ENCODE measurements around the gene SLC36A4.

- TF ChIP-seq, protein P1, sequence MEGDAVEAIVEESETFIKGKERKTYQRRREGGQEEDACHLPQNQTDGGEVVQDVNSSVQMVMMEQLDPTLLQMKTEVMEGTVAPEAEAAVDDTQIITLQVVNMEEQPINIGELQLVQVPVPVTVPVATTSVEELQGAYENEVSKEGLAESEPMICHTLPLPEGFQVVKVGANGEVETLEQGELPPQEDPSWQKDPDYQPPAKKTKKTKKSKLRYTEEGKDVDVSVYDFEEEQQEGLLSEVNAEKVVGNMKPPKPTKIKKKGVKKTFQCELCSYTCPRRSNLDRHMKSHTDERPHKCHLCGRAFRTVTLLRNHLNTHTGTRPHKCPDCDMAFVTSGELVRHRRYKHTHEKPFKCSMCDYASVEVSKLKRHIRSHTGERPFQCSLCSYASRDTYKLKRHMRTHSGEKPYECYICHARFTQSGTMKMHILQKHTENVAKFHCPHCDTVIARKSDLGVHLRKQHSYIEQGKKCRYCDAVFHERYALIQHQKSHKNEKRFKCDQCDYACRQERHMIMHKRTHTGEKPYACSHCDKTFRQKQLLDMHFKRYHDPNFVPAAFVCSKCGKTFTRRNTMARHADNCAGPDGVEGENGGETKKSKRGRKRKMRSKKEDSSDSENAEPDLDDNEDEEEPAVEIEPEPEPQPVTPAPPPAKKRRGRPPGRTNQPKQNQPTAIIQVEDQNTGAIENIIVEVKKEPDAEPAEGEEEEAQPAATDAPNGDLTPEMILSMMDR (IDR thresholded peaks at IDR 0.05): no peak
- TF ChIP-seq POLR2A (IDR thresholded peaks at IDR 0.05): no peak
These were observed 21.6 kb upstream of the SLC36A4 start for GRCh38 chr11:93219440-93219839.

Measured in heart left ventricle (tissue), 13 donors.